Neuronal stem cell (in vitro differentiated cells): Measurements from ENCODE around the gene NEK3.
"Not testable (repeated sequence)": the region's sequence is repeated elsewhere in the genome, so short reads cannot be mapped to it uniquely, and the experiment has no call there.

Source experiments
- DNase-seq: peaks from one replicate; pipeline ENCODE4 v3.0.0-alpha.2; 2013; ENCODE audit warnings: low spot score
- H2AFZ ChIP-seq: one replicate; pipeline ENCODE4 v1.6.1; 2013; ENCODE audit warnings: mild to moderate bottlenecking, low read length, inconsistent platforms
- H2AK5ac ChIP-seq: 2 replicates; pipeline ENCODE4 v1.6.1; 2013; ENCODE audit warnings: low read depth, mild to moderate bottlenecking, inconsistent platforms, low read length, moderate library complexity, mixed read lengths
- H2BK120ac ChIP-seq: 2 replicates; pipeline ENCODE4 v1.6.1; 2013; ENCODE audit warnings: low read depth, mild to moderate bottlenecking, inconsistent platforms, low read length, moderate library complexity, mixed read lengths
- H2BK12ac ChIP-seq: one replicate; pipeline ENCODE4 v1.6.1; 2013; ENCODE audit warnings: low read length, inconsistent platforms
- H2BK15ac ChIP-seq: 2 replicates; pipeline ENCODE4 v1.6.1; 2013; ENCODE audit warnings: mild to moderate bottlenecking, low read length, inconsistent platforms, mixed read lengths
- H2BK5ac ChIP-seq: one replicate; pipeline ENCODE4 v1.6.1; 2013; ENCODE audit warnings: inconsistent platforms, mild to moderate bottlenecking, low read length, moderate library complexity
- H3K14ac ChIP-seq: one replicate; pipeline ENCODE4 v1.6.1; 2013; ENCODE audit warnings: low read length, inconsistent platforms
- H3K18ac ChIP-seq: 2 replicates; pipeline ENCODE4 v1.6.1; 2013; ENCODE audit warnings: low read length, inconsistent platforms
- H3K23ac ChIP-seq: 2 replicates; pipeline ENCODE4 v1.6.1; 2013; ENCODE audit warnings: low read depth, mild to moderate bottlenecking, mixed read lengths, low read length, inconsistent platforms; ENCODE audit not compliant: poor library complexity
- H3K27ac ChIP-seq: replicated peaks from 3 replicates; pipeline ENCODE4 v1.5.1; 2013; ENCODE audit warnings: low read length, inconsistent platforms
- H3K27me3 ChIP-seq, 3 experiments: 2 replicates each; pipeline ENCODE4 v1.6.1; 2013; ENCODE audit warnings: low read length in 3 of 3, mild to moderate bottlenecking in 2 of 3, inconsistent platforms in 1 of 3, low read depth in 1 of 3, mixed read lengths in 1 of 3, moderate library complexity in 1 of 3; ENCODE audit not compliant: control insufficient read depth in 3 of 3, insufficient read depth in 3 of 3
- H3K36me3 ChIP-seq, 2 donors: replicated peaks in 1 of 2; 2 replicates each; pipeline ENCODE4 v1.6.1; 2013; ENCODE audit warnings: low read length in 2 of 2; ENCODE audit not compliant: control insufficient read depth in 2 of 2, insufficient read depth in 2 of 2
- H3K4ac ChIP-seq: 2 replicates; pipeline ENCODE4 v1.6.1; 2013; ENCODE audit warnings: inconsistent platforms, mild to moderate bottlenecking, low read length, moderate library complexity
- H3K4me1 ChIP-seq, 2 donors: 1 replicate in 1 of 2; 2 replicates in 1 of 2; pipeline ENCODE4 v1.6.1; 2013; ENCODE audit warnings: low read length in 2 of 2, low read depth in 1 of 2; ENCODE audit not compliant: control insufficient read depth in 2 of 2, insufficient read depth in 1 of 2
- H3K4me2 ChIP-seq: one replicate; pipeline ENCODE4 v1.6.1; 2013; ENCODE audit warnings: mild to moderate bottlenecking, low read length, inconsistent platforms; ENCODE audit not compliant: insufficient read depth, poor library complexity, severe bottlenecking
- H3K4me3 ChIP-seq, 2 donors: 2 replicates each; pipeline ENCODE4 v1.5.1; 2013; ENCODE audit warnings: low read length in 2 of 2, mild to moderate bottlenecking in 2 of 2, inconsistent platforms in 1 of 2, moderate library complexity in 1 of 2
- H3K79me1 ChIP-seq: one replicate; pipeline ENCODE4 v1.6.1; 2013; ENCODE audit warnings: low read depth, mild to moderate bottlenecking, inconsistent platforms, low read length, moderate library complexity
- H3K9ac ChIP-seq: one replicate; pipeline ENCODE4 v1.6.1; 2013; ENCODE audit warnings: mild to moderate bottlenecking, low read depth, low read length, inconsistent platforms; ENCODE audit not compliant: poor library complexity
- H3K9me3 ChIP-seq, 2 donors: replicated peaks in 1 of 2; 2 replicates each; pipeline versions ENCODE3 to v1.6.1; 2013; ENCODE audit warnings: low read length in 2 of 2, mild to moderate bottlenecking in 2 of 2, inconsistent platforms in 1 of 2, low read depth in 1 of 2, mixed read lengths in 1 of 2, moderate library complexity in 1 of 2; ENCODE audit not compliant: control insufficient read depth in 2 of 2, insufficient read depth in 1 of 2
- H4K8ac ChIP-seq: one replicate; pipeline ENCODE4 v1.6.1; 2013; ENCODE audit warnings: low read depth, mild to moderate bottlenecking, inconsistent platforms, low read length, moderate library complexity
- H4K91ac ChIP-seq: one replicate; pipeline ENCODE4 v1.6.1; 2013; ENCODE audit warnings: low read length, low read depth, mild to moderate bottlenecking, inconsistent platforms; ENCODE audit not compliant: poor library complexity
- WGBS, 2 donors: extraction: QIAGEN DNeasy Blood & Tissue Kit; methylation state at CpG; one replicate each; pipeline ENCODE4 v1.1.7; 2013; ENCODE audit warnings: missing lambda C conversion rate in 2 of 2, mixed read lengths in 1 of 2; ENCODE audit not compliant: insufficient read length in 2 of 2, insufficient replicate concordance in 1 of 2; ENCODE audit errors: extremely low coverage in 2 of 2; 5-methylcytosine and 5-hydroxymethylcytosine counted together

NEK3 gene

GRCh38 chr13:52170828-52171391 lies 11.5 kb upstream of the NEK3 start:
- H2BK120ac ChIP-seq, H3K79me1 ChIP-seq, H4K8ac ChIP-seq, H3K4ac ChIP-seq, H3K18ac ChIP-seq, H2BK12ac ChIP-seq, H2AK5ac ChIP-seq, H3K27ac ChIP-seq, H2AFZ ChIP-seq, H3K9ac ChIP-seq, DNase-seq, H2BK5ac ChIP-seq, H3K9me3 ChIP-seq, H2BK15ac ChIP-seq, H3K4me2 ChIP-seq, H4K91ac ChIP-seq, H3K27me3 ChIP-seq, H3K23ac ChIP-seq, H3K14ac ChIP-seq, H3K4me1 ChIP-seq, H3K4me3 ChIP-seq: not testable (repeated sequence)
- WGBS, 2 donors = no CpG with 5 or more reads among the region's 1 CpG
- H3K36me3 ChIP-seq = peaks cover 8 to 97% of the 10 kb centered on the region in 2 donors

GRCh38 chr13:52169839-52170238 lies 10.4 kb upstream of the NEK3 start:
- no peak overlapping the region for H3K4me2 ChIP-seq
- H3K36me3 ChIP-seq = peaks cover 8 to 91% of the 10 kb centered on the region in 2 donors
- H3K79me1 ChIP-seq = no peaks in the 10 kb centered on the region
- no peak overlapping the region for H3K4ac ChIP-seq
- no peak overlapping the region for H3K27ac ChIP-seq
- H4K91ac ChIP-seq = no peak overlapping the region
- no peak for DNase-seq
- peaks cover 0 to 3% (median 0%) of the 10 kb centered on the region in 3 experiments for H3K27me3 ChIP-seq
- no peak overlapping the region for H3K14ac ChIP-seq
- H2BK12ac ChIP-seq = no peak overlapping the region
- H3K9ac ChIP-seq = no peak overlapping the region
- no peaks in the 10 kb centered on the region for H3K9me3 ChIP-seq
- H2AFZ ChIP-seq = no peak overlapping the region
- no peak overlapping the region for H2BK120ac ChIP-seq
- H2BK5ac ChIP-seq = no peak overlapping the region
- peaks cover 0 to 4% of the 10 kb centered on the region in 2 donors for H3K4me1 ChIP-seq
- no peak overlapping the region for H3K18ac ChIP-seq
- H2BK15ac ChIP-seq = no peak overlapping the region
- no peak overlapping the region for H3K4me3 ChIP-seq
- no peak overlapping the region for H4K8ac ChIP-seq
- no CpG with 5 or more reads among the region's 5 CpGs for WGBS, 2 donors
- H3K23ac ChIP-seq = no peak overlapping the region
- no peak overlapping the region for H2AK5ac ChIP-seq

- Histone ChIP-seq H3K9ac (no peak overlapping the region), H3K9me3 (no peaks in the 10 kb centered on the region), H4K91ac (no peak overlapping the region), H3K14ac (no peak overlapping the region), H3K4me2 (no peak overlapping the region), H3K4ac (no peak overlapping the region), H3K18ac (no peak overlapping the region), H3K4me1 (peaks cover 9 to 18% of the 10 kb centered on the region in 2 donors), H3K36me3 (peaks cover 3 to 50% of the 10 kb centered on the region in 2 donors), H3K23ac (no peak overlapping the region), H2AFZ (no peak overlapping the region), H3K79me1 (no peaks in the 10 kb centered on the region), H4K8ac (no peak overlapping the region), H2BK120ac (no peak overlapping the region), H2AK5ac (no peak overlapping the region), H2BK5ac (no peak overlapping the region), H2BK15ac (no peak overlapping the region), H3K27ac (no peak overlapping the region), H3K4me3 (no peak overlapping the region), H3K27me3 (peaks cover 0 to 17% (median 0%) of the 10 kb centered on the region in 3 experiments), H2BK12ac (no peak overlapping the region)
- no CpG with 5 or more reads among the region's 2 CpGs for WGBS, 2 donors
- no peak for DNase-seq
Observed at GRCh38 chr13:52165411-52165810, 6.0 kb upstream of the NEK3 start.

GRCh38 chr13:52164989-52165388 lies 5.6 kb upstream of the NEK3 start:
- no peak overlapping the region for H3K4me2 ChIP-seq
- no peak overlapping the region for H2BK120ac ChIP-seq
- H2AK5ac ChIP-seq = no peak overlapping the region
- no peak overlapping the region for H3K27ac ChIP-seq
- DNase-seq = no peak
- no peak overlapping the region for H3K4ac ChIP-seq
- H2AFZ ChIP-seq = no peak overlapping the region
- peaks cover 9 to 18% of the 10 kb centered on the region in 2 donors for H3K4me1 ChIP-seq
- H3K36me3 ChIP-seq = peaks cover 3 to 46% of the 10 kb centered on the region in 2 donors
- no peak overlapping the region for H3K18ac ChIP-seq
- no peak overlapping the region for H3K23ac ChIP-seq
- H2BK12ac ChIP-seq = no peak overlapping the region
- H2BK15ac ChIP-seq = no peak overlapping the region
- no peak overlapping the region for H4K91ac ChIP-seq
- H3K14ac ChIP-seq = no peak overlapping the region
- H3K27me3 ChIP-seq = peaks cover 0 to 19% (median 0%) of the 10 kb centered on the region in 3 experiments
- H2BK5ac ChIP-seq = no peak overlapping the region
- H3K9ac ChIP-seq = no peak overlapping the region
- peaks cover 1 to 2% of the 10 kb centered on the region in 2 donors for H3K9me3 ChIP-seq
- H3K79me1 ChIP-seq = no peaks in the 10 kb centered on the region
- no peak overlapping the region for H3K4me3 ChIP-seq
- no peak overlapping the region for H4K8ac ChIP-seq
